Colonic mucosa (tissue), 4 donors: ENCODE measurements around the gene PACS1. TPM values are rescaled to one million over a fixed set of nuclear protein-coding genes. Genes with fewer than 3 reads are reported as not detected.

Source experiments
- DNase-seq: peaks from one replicate; pipeline ENCODE4 v3.0.0-alpha.2; 2020
- H3K27ac ChIP-seq: fragments of 200-600 bp; one replicate; pipeline ENCODE4 v1.8.0; 2021
- H3K27me3 ChIP-seq: fragments of 200-600 bp; one replicate; pipeline ENCODE4 v1.8.0; 2021
- H3K36me3 ChIP-seq: fragments of 200-600 bp; one replicate; pipeline ENCODE4 v1.8.0; 2021
- H3K4me1 ChIP-seq: fragments of 200-600 bp; one replicate; pipeline ENCODE4 v1.8.0; 2021; ENCODE audit warnings: mild to moderate bottlenecking
- H3K4me3 ChIP-seq: fragments of 200-600 bp; one replicate; pipeline ENCODE4 v1.8.0; 2021
- H3K9ac ChIP-seq, 2 donors: one replicate each; pipeline ENCODE4 v1.7.0; 2013; ENCODE audit warnings: control low read depth in 2 of 2, low read depth in 2 of 2, low read length in 2 of 2
- H3K9me3 ChIP-seq: fragments of 200-600 bp; one replicate; pipeline ENCODE4 v1.8.0; 2021
- CTCF ChIP-seq: fragments of 200-600 bp; IDR thresholded peaks from one replicate; pipeline ENCODE4 v1.8.0; 2022; ENCODE audit warnings: antibody characterized with exemption, mild to moderate bottlenecking
- intact Hi-C: fragments of 100-400 bp; cut with DNase I; formaldehyde crosslinking; loops from one replicate; pipeline ENCODE4 v1.14.1; 2022
- total RNA-seq, 2 donors: library from RNA; stranded (reverse); fragmentation: NEBNext Ultra II Directional in 1 of 2; extraction: Animal tissue kit (Norgen Biotek cat#: 25700) in 1 of 2; gene quantifications; one replicate each; pipeline ENCODE4 v1.2.1, GENCODE V29; 2021
- donor health status: healthy.
- donor health status: DM: no; HTN: no; CAD: no.
- donor health status: DM: no; HTN: no; CAD: no.

Gene PACS1
- total RNA-seq, 2 donors from 2014 or later = 10.1 to 20.9 TPM

GRCh38 chr11:66192181-66192863, 122.2 kb downstream of the PACS1 start:
- Histone ChIP-seq H3K27me3 (no peaks in the 10 kb centered on the region), H3K9ac (no peak overlapping the region), H3K9me3 (no peaks in the 10 kb centered on the region), H3K27ac (no peak overlapping the region), H3K4me1 (no peaks in the 10 kb centered on the region), H3K36me3 (no peaks in the 10 kb centered on the region), H3K4me3 (no peak overlapping the region)
- no peak for DNase-seq
- no peak for TF ChIP-seq CTCF
- intact Hi-C loops = no loop called here

GRCh38 chr11:66194391-66194790, 124.3 kb downstream of the PACS1 start:
- Histone ChIP-seq H3K4me1 (no peaks in the 10 kb centered on the region), H3K9ac (no peak overlapping the region), H3K27me3 (no peaks in the 10 kb centered on the region), H3K27ac (no peak overlapping the region), H3K4me3 (no peak overlapping the region), H3K9me3 (no peaks in the 10 kb centered on the region), H3K36me3 (no peaks in the 10 kb centered on the region)
- TF ChIP-seq CTCF = no peak
- intact Hi-C loops = no loop called here
- no peak for DNase-seq

- no peak overlapping the region for H3K4me3 ChIP-seq
- H3K36me3 ChIP-seq = no peaks in the 10 kb centered on the region
- no peak for DNase-seq
- no peaks in the 10 kb centered on the region for H3K27me3 ChIP-seq
- H3K9ac ChIP-seq = no peak overlapping the region
- intact Hi-C loops = no loop called here
- no peaks in the 10 kb centered on the region for H3K4me1 ChIP-seq
- no peak for TF ChIP-seq CTCF
- no peak overlapping the region for H3K27ac ChIP-seq
- no peaks in the 10 kb centered on the region for H3K9me3 ChIP-seq
These were observed 125.8 kb downstream of the PACS1 start for GRCh38 chr11:66195867-66196266.

GRCh38 chr11:66203847-66204246, 133.8 kb downstream of the PACS1 start:
- Histone ChIP-seq H3K27ac (no peak overlapping the region), H3K36me3 (no peaks in the 10 kb centered on the region), H3K9me3 (no peaks in the 10 kb centered on the region), H3K4me1 (no peaks in the 10 kb centered on the region), H3K9ac (no peak overlapping the region), H3K27me3 (no peaks in the 10 kb centered on the region), H3K4me3 (no peak overlapping the region)
- no peak for DNase-seq
- intact Hi-C loops = no loop called here
- no peak for TF ChIP-seq CTCF

GRCh38 chr11:66204412-66204811, 134.3 kb downstream of the PACS1 start:
- Histone ChIP-seq H3K27ac (no peak overlapping the region), H3K36me3 (no peaks in the 10 kb centered on the region), H3K4me3 (no peak overlapping the region), H3K27me3 (no peaks in the 10 kb centered on the region), H3K9ac (no peak overlapping the region), H3K4me1 (no peaks in the 10 kb centered on the region), H3K9me3 (no peaks in the 10 kb centered on the region)
- no peak for DNase-seq
- no peak for TF ChIP-seq CTCF
- intact Hi-C loops = no loop called here
